Mesothelial cell of epicardium (in vitro differentiated cells): Measurements from ENCODE around the gene PDE4B. TPM values are rescaled to one million over a fixed set of nuclear protein-coding genes. Genes with fewer than 3 reads are reported as not detected.
"Not testable (repeated sequence)": the region's sequence is repeated elsewhere in the genome, so short reads cannot be mapped to it uniquely, and the experiment has no call there.

Experiments used
- DNase-seq, 2 experiments: peaks; one replicate each; pipeline ENCODE4 v3.0.0; 2021; ENCODE audit warnings: low spot score in 2 of 2; ENCODE audit not compliant: unreplicated experiment in 2 of 2
- H3K27ac Mint-ChIP-seq: 2 replicates; pipeline ENCODE4 v1.8.0; 2021; ENCODE audit warnings: mixed read lengths
- H3K27me3 Mint-ChIP-seq: 2 replicates; pipeline ENCODE4 v1.8.0; 2021; ENCODE audit warnings: low read depth, mixed read lengths
- H3K36me3 Mint-ChIP-seq: 2 replicates; pipeline ENCODE4 v1.8.0; 2021; ENCODE audit warnings: mixed read lengths
- H3K4me1 Mint-ChIP-seq: 2 replicates; pipeline ENCODE4 v1.8.0; 2021; ENCODE audit warnings: mixed read lengths
- H3K4me3 Mint-ChIP-seq: 2 replicates; pipeline ENCODE4 v1.8.0; 2021; ENCODE audit warnings: mild to moderate bottlenecking, moderate library complexity, mixed read lengths
- H3K9me3 Mint-ChIP-seq: 2 replicates; pipeline ENCODE4 v1.8.0; 2021; ENCODE audit warnings: mixed read lengths
- total RNA-seq: library from RNA; stranded (reverse); gene quantifications from 3 replicates; pipeline ENCODE4 v1.2.1, GENCODE V29; 2021
- TF ChIP-seq, protein P1 (sequence below): fragments of 200-600 bp; sonication (generic); IDR thresholded peaks from one replicate; pipeline ENCODE4 v1.5.0; 2021; ENCODE audit warnings: antibody characterized with exemption; ENCODE audit not compliant: unreplicated experiment

PDE4B gene
- total RNA-seq, 1 donor from 2014 or later, result 22.3 TPM

DNA sequence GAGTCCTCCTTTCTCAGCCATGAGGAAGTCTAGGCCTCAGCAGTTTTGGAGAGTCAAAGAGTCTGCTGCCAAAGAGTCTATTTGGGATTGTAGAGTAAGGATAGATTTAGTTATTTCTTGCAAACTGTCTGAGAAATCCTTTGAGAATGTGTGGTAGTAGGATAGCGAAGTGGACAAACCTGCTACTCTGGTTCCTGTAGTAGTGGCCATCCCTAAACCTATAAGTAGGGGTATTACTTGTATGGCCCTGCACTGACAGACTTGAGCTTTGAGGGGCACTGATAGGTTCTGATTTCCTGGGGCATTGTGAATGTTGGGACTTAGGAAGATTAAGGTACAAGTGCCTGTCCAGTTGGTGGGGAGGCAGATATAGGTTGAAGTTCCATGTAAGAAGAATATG lies 625.3 kb downstream of the PDE4B start:
- Mint-ChIP-seq H3K27ac (no peak overlapping the region), H3K4me3 (no peak overlapping the region), H3K9me3 (peaks cover 39% of the 10 kb centered on the region), H3K36me3 (no peaks in the 10 kb centered on the region), H3K4me1 (peaks cover 12% of the 10 kb centered on the region), H3K27me3 (no peaks in the 10 kb centered on the region)
- no peak for DNase-seq
- TF ChIP-seq, protein P1, sequence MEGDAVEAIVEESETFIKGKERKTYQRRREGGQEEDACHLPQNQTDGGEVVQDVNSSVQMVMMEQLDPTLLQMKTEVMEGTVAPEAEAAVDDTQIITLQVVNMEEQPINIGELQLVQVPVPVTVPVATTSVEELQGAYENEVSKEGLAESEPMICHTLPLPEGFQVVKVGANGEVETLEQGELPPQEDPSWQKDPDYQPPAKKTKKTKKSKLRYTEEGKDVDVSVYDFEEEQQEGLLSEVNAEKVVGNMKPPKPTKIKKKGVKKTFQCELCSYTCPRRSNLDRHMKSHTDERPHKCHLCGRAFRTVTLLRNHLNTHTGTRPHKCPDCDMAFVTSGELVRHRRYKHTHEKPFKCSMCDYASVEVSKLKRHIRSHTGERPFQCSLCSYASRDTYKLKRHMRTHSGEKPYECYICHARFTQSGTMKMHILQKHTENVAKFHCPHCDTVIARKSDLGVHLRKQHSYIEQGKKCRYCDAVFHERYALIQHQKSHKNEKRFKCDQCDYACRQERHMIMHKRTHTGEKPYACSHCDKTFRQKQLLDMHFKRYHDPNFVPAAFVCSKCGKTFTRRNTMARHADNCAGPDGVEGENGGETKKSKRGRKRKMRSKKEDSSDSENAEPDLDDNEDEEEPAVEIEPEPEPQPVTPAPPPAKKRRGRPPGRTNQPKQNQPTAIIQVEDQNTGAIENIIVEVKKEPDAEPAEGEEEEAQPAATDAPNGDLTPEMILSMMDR, result no peak

DNA sequence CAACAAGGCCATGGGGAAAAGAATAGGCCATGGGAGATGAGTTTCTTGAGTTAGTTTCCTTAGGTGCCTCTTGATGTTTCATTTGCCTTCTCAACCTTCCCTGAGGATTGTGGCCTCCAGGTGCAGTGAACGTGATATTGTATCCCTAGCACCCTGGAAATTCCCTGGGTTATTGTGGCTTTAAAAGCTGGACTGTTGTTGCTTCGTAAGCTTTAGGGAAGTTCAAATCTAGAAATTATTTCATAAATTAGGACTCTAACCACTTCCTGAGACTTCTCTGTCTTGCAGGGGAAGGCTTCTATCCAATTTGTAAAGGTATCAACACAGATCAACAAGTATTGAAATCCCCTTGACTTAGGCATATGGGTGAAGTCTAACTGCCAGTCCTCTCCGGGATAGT lies 627.5 kb downstream of the PDE4B start:
- H3K27ac Mint-ChIP-seq, H3K4me3 Mint-ChIP-seq, H3K27me3 Mint-ChIP-seq, H3K4me1 Mint-ChIP-seq, DNase-seq, H3K36me3 Mint-ChIP-seq: not testable (repeated sequence)
- peaks cover 39% of the 10 kb centered on the region for H3K9me3 Mint-ChIP-seq

DNA sequence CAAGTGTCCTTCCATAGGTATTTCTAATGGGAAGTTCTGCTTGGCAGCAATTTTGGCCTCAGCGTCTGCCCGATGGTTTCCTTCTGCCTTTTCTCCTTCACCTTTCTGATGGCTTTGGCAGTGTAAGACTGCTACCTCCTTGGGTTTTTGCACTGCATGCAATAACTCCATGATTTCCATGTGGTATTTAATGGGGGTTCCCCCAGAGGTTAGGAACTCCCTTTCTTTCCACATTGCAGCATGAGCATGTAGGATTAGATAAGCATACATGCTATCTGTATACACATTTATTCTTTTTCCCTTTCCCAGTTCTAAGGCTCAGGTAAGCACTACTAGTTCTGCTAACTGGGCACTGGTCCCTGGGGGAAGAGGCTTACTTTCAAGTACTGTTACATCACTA lies 628.2 kb downstream of the PDE4B start:
- not testable (repeated sequence) for H3K4me3 Mint-ChIP-seq, H3K4me1 Mint-ChIP-seq, H3K27ac Mint-ChIP-seq, H3K36me3 Mint-ChIP-seq, DNase-seq, H3K27me3 Mint-ChIP-seq
- peaks cover 35% of the 10 kb centered on the region for H3K9me3 Mint-ChIP-seq

DNA sequence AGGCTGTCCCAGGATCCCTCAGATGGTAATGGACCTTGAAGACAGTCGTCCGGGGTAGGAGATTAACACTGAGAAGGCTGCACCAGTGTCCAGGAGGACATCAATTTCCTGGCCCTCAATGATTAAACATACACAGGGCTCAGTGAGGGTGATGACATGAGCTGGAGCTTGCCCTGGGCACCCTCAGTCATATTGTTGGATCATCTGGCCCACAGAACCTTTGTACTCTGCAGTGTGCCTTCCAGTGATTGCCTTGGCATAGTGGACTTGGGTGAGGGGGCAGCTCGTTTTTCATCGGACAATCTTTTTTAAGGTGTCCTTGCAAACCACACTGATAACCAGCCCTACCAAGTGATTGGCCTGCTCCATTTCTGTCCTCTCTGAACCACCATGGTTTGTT lies 630.1 kb downstream of the PDE4B start:
- no peak for DNase-seq
- Mint-ChIP-seq H3K9me3 (peaks cover 36% of the 10 kb centered on the region), H3K27me3 (no peaks in the 10 kb centered on the region), H3K4me1 (no peaks in the 10 kb centered on the region), H3K36me3 (no peaks in the 10 kb centered on the region), H3K27ac (no peak overlapping the region), H3K4me3 (no peak overlapping the region)
- TF ChIP-seq, protein P1, result no peak
